K562 (cell line): ENCODE results near the gene DHRS3.

ENCODE experiments used
- CHD1 ChIP-seq: fragments of 200-600 bp; sonication (generic); IDR thresholded peaks from one replicate; pipeline ENCODE4 v1.6.1; 2012; ENCODE audit warnings: mild to moderate bottlenecking, moderate library complexity, low read length, inconsistent platforms
- GABPA ChIP-seq: fragments of 200-800 bp; sonication (Bioruptor generic); conservative IDR thresholded peaks from 2 replicates; pipeline ENCODE4 v1.6.1; 2016; ENCODE audit warnings: low read depth, missing genetic modification characterization, missing compliant biosample characterization
- JUN ChIP-seq, 2 experiments: sonication (generic) in 1 of 2; formaldehyde crosslinking in 1 of 2; IDR thresholded peaks; 2 replicates each; pipeline versions ENCODE4 v1.6.1 to v1.8.0; 2012 to 2022; ENCODE audit warnings: borderline replicate concordance in 2 of 2, mild to moderate bottlenecking in 2 of 2, improper control_type of control experiment in 1 of 2, low read depth in 1 of 2, low read length in 1 of 2, missing genetic modification reagents in 1 of 2
- PRMT5 ChIP-seq: sonication (generic); formaldehyde crosslinking; IDR thresholded peaks from 2 replicates; pipeline ENCODE4 v1.5.0; 2020; ENCODE audit warnings: missing genetic modification reagents
- RFX5 ChIP-seq: IDR thresholded peaks from 2 replicates; pipeline ENCODE4 v1.6.1; 2011; ENCODE audit warnings: low read depth, mild to moderate bottlenecking, improper control_type of control experiment, low read length
- SMAD1 ChIP-seq: fragments of 150-350 bp; IDR thresholded peaks from 2 replicates; pipeline ENCODE4 v1.6.1; 2014; ENCODE audit warnings: low read length, low read depth; ENCODE audit not compliant: partially characterized antibody
- TF ChIP-seq, protein P1 (sequence below): sonication (generic); formaldehyde crosslinking; IDR thresholded peaks from 2 replicates; pipeline ENCODE4 v1.5.0; 2020; ENCODE audit warnings: missing genetic modification reagents
- TF ChIP-seq, protein P2 (sequence below), 3 experiments: IDR thresholded peaks in 2 of 3; conservative IDR thresholded peaks in 1 of 3; 2 replicates each; pipeline ENCODE4 v1.5.1; 2011 to 2012; ENCODE audit warnings: low read length in 3 of 3, mild to moderate bottlenecking in 3 of 3, control low read depth in 2 of 3, improper control_type of control experiment in 1 of 3, inconsistent platforms in 1 of 3, low read depth in 1 of 3, mixed read lengths in 1 of 3, moderate library complexity in 1 of 3; ENCODE audit not compliant: insufficient read depth in 2 of 3

DNA sequence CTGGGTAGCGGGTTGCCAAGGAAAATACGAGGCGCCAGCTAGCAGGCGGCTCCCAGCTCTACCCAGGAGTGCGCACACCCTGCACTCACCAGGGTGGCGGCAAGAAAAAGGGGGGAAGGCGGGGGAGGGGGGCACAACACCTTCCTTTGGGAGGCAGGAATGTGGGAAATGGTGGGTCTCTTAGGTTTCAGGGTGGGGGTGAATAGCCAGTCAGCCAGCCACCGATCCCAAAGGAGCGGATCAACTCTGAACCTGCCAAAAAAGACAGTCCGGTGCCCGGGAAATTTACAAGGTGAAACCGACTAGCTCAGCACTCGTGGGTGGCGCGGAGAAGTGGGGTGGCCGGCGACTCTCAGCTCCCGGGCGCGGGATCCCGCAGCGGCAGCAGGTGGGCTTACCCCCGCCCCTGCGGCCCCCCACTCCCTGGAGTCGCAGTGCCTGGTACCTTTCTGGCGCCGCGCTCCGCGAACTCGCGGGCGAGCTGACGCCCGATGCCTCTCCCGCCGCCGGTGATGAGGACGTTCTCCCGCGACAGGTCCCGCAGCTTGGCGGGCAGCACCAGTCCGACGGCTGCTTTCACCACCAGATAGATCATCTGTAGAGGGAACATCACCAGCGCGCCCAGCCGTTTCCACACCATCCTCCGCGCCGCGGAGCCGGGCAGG, 1.2 kb downstream of the DHRS3 start:
- TF ChIP-seq CHD1 (peak; percentile 96), RFX5 (no peak), JUN (IDR thresholded peaks at IDR 0.05; ENCODE audit: borderline replicate concordance, low read depth, low read length) (no peak), JUN (CRISPR knock-in tag; IDR thresholded peaks at IDR 0.05; ENCODE audit: borderline replicate concordance) (no peak), GABPA (tag) (no peak), SMAD1 (no peak), PRMT5 (no peak)
- TF ChIP-seq, protein P1, sequence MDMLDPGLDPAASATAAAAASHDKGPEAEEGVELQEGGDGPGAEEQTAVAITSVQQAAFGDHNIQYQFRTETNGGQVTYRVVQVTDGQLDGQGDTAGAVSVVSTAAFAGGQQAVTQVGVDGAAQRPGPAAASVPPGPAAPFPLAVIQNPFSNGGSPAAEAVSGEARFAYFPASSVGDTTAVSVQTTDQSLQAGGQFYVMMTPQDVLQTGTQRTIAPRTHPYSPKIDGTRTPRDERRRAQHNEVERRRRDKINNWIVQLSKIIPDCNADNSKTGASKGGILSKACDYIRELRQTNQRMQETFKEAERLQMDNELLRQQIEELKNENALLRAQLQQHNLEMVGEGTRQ = no peak
- TF ChIP-seq, protein P2, sequence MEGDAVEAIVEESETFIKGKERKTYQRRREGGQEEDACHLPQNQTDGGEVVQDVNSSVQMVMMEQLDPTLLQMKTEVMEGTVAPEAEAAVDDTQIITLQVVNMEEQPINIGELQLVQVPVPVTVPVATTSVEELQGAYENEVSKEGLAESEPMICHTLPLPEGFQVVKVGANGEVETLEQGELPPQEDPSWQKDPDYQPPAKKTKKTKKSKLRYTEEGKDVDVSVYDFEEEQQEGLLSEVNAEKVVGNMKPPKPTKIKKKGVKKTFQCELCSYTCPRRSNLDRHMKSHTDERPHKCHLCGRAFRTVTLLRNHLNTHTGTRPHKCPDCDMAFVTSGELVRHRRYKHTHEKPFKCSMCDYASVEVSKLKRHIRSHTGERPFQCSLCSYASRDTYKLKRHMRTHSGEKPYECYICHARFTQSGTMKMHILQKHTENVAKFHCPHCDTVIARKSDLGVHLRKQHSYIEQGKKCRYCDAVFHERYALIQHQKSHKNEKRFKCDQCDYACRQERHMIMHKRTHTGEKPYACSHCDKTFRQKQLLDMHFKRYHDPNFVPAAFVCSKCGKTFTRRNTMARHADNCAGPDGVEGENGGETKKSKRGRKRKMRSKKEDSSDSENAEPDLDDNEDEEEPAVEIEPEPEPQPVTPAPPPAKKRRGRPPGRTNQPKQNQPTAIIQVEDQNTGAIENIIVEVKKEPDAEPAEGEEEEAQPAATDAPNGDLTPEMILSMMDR (IDR thresholded peaks at IDR 0.05 in 2 of 3, conservative IDR thresholded peaks at IDR 0.05 in 1 of 3; ENCODE audit: insufficient read depth in 2 of 3, low read depth in 1 of 3, low read length in 3 of 3) = no peak
